Right lobe of liver (tissue), 6 donors: ENCODE results near the gene STPG4. TPM values are rescaled to one million over a fixed set of nuclear protein-coding genes. Genes with fewer than 3 reads are reported as not detected.

ENCODE experiments used
- ATAC-seq, 4 donors: fragments of 200-7000 bp; cut with Tn5 transposase; one replicate each; pipeline ENCODE4 v1.9.1; 2020; ENCODE audit warnings: mild to moderate bottlenecking in 4 of 4, moderate library complexity in 4 of 4
- DNase-seq, 3 donors: peaks; one replicate each; pipeline ENCODE4 v3.0.0-alpha.2; 2020
- H3K27ac ChIP-seq, 3 donors: fragments of 200-600 bp; one replicate each; pipeline ENCODE4 v1.8.0; 2022
- H3K27me3 ChIP-seq, 2 donors: fragments of 200-600 bp; one replicate each; pipeline ENCODE4 v1.8.0; 2022
- H3K36me3 ChIP-seq, 4 donors: fragments of 200-600 bp; sonication (generic) in 1 of 4; one replicate each; pipeline versions ENCODE4 v1.5.1 to v1.8.0; 2017 to 2022; ENCODE audit warnings: control low read depth in 1 of 4
- H3K4me1 ChIP-seq, 4 donors: fragments of 200-600 bp; sonication (generic) in 1 of 4; one replicate each; pipeline versions ENCODE4 v1.5.1 to v1.8.0; 2017 to 2022; ENCODE audit warnings: control low read depth in 1 of 4
- H3K4me3 ChIP-seq, 3 donors: fragments of 200-600 bp; one replicate each; pipeline ENCODE4 v1.8.0; 2022
- H3K9me3 ChIP-seq, 4 donors: fragments of 200-600 bp; sonication (generic) in 1 of 4; one replicate each; pipeline versions ENCODE4 v1.5.1 to v1.8.0; 2017 to 2022; ENCODE audit warnings: control low read depth in 1 of 4
- POLR2A ChIP-seq: fragments of 450-650 bp; IDR thresholded peaks from one replicate; pipeline ENCODE4 v1.6.1; 2017; ENCODE audit warnings: antibody characterized with exemption, mild to moderate bottlenecking
- WGBS: methylation state at CpG from one replicate; pipeline ENCODE4 v1.1.6; 2018; ENCODE audit warnings: low coverage, low lambda C conversion rate; ENCODE audit not compliant: insufficient coverage; ENCODE audit errors: missing lambda C conversion rate; 5-methylcytosine and 5-hydroxymethylcytosine counted together
- intact Hi-C, 2 donors: fragments of 100-400 bp; cut with DNase I; formaldehyde crosslinking; loops; one replicate each; pipeline versions ENCODE4 v1.11.2 to v1.14.1; 2022
- total RNA-seq, 6 experiments: library from RNA; depleted of rRNA in 2 of 6; stranded (reverse); fragments of >200 nt in 2 of 6; fragmentation: NEBNext Ultra II Directional in 3 of 6; extraction: Animal tissue kit (Norgen Biotek cat#: 25700) in 3 of 6; gene quantifications; one replicate each; pipeline versions ENCODE4 v1.1.0 to v1.2.4, GENCODE V29; 2016 to 2023
- TF ChIP-seq, protein P1 (sequence below), 4 donors: fragments of 200-600 bp in 3 of 4; fragments of 450-650 bp in 1 of 4; IDR thresholded peaks; one replicate each; pipeline versions ENCODE4 v1.5.1 to v1.8.0; 2016 to 2022; ENCODE audit warnings: antibody characterized with exemption in 4 of 4, mild to moderate bottlenecking in 2 of 4
- donor health status: DM: no; HTN: yes; CAD: no.
- donor health status: DM: no; HTN: no; CAD: no.
- donor health status: DM: no; HTN: no; CAD: no.
- donor health status: DM: no; HTN: yes; CAD: no.
- donor health status: DM: no; HTN: yes; CAD: no.

Gene STPG4
- total RNA-seq, 6 experiments from 2014 or later: not detected

- H3K4me3 ChIP-seq: no peak overlapping the region
- H3K4me1 ChIP-seq: peaks cover 0 to 15% (median 0%) of the 10 kb centered on the region in 4 donors
- 90% methylated on average over 4 of the region's 4 CpGs for WGBS
- no peaks in the 10 kb centered on the region for H3K27me3 ChIP-seq
- DNase-seq (no peak), ATAC-seq (no peak)
- TF ChIP-seq POLR2A: no peak
- TF ChIP-seq, protein P1, sequence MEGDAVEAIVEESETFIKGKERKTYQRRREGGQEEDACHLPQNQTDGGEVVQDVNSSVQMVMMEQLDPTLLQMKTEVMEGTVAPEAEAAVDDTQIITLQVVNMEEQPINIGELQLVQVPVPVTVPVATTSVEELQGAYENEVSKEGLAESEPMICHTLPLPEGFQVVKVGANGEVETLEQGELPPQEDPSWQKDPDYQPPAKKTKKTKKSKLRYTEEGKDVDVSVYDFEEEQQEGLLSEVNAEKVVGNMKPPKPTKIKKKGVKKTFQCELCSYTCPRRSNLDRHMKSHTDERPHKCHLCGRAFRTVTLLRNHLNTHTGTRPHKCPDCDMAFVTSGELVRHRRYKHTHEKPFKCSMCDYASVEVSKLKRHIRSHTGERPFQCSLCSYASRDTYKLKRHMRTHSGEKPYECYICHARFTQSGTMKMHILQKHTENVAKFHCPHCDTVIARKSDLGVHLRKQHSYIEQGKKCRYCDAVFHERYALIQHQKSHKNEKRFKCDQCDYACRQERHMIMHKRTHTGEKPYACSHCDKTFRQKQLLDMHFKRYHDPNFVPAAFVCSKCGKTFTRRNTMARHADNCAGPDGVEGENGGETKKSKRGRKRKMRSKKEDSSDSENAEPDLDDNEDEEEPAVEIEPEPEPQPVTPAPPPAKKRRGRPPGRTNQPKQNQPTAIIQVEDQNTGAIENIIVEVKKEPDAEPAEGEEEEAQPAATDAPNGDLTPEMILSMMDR (IDR thresholded peaks at IDR 0.05): no peak
- intact Hi-C loops: no loop called here
- peaks cover 0 to 9% (median 0%) of the 10 kb centered on the region in 4 donors for H3K36me3 ChIP-seq
- H3K27ac ChIP-seq: peak overlapping the region in 1 of 3 donors; percentile 55
- no peaks in the 10 kb centered on the region for H3K9me3 ChIP-seq
Measured at GRCh38 chr2:47050762-47051161, 104.3 kb downstream of the STPG4 start.

DNA sequence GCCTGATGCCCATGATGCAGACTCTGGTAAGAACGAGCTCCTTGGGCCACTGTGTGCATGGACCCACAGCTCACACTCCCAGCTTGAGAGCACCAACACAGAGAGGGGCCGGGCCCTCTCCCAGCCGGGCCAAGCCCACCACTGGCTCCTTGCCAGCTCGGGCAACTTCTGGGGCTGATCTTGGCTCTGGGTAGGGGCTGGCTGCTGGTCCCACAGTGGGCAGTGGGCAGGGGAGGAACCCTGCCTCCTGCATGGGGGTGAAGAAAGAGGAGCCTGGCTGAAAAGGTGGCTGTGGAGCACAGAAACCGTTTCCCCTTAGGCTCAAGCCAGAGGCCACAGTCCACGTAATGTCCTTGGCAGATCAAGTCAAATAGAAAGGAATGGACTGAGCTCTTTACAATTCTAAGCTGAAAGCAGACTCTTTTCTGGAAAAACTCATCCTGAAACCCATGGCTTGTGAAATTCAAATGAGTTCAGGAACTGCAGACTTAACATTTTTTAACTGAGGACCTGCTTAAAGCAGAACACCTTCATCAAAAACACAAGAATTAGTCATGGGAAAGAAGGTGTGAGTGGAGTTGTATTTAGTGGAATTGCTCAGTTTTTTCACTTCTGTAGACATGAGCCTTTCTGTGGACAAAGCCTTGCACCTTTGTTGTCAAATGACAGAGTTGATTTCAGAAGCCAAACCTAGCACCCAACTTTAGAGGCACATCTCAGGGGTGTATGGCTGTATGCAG lies 104.9 kb downstream of the STPG4 start:
- Histone ChIP-seq H3K4me1 (peaks cover 0 to 15% (median 0%) of the 10 kb centered on the region in 4 donors), H3K4me3 (no peak overlapping the region), H3K36me3 (peaks cover 0 to 13% (median 0%) of the 10 kb centered on the region in 4 donors), H3K27ac (peak overlapping the region in 1 of 3 donors; percentile 55), H3K9me3 (no peaks in the 10 kb centered on the region), H3K27me3 (no peaks in the 10 kb centered on the region)
- no peak for TF ChIP-seq POLR2A
- TF ChIP-seq, protein P1 (IDR thresholded peaks at IDR 0.05): no peak
- WGBS: 30% methylated on average over 2 of the region's 6 CpGs
- DNase-seq: no peak
- ATAC-seq: peak; percentile 50 to 82 (median 53)
- intact Hi-C loops: no loop called here

- H3K27ac ChIP-seq: no peak overlapping the region
- no peak overlapping the region for H3K4me3 ChIP-seq
- peaks cover 0 to 13% (median 0%) of the 10 kb centered on the region in 4 donors for H3K36me3 ChIP-seq
- no peaks in the 10 kb centered on the region for H3K9me3 ChIP-seq
- H3K27me3 ChIP-seq: no peaks in the 10 kb centered on the region
- TF ChIP-seq, protein P1 (IDR thresholded peaks at IDR 0.05): no peak
- TF ChIP-seq POLR2A: no peak
- ATAC-seq (peak in 3 of 4 donors; percentile 5 to 11 (median 9)), DNase-seq (no peak)
- intact Hi-C loops: no loop called here
- H3K4me1 ChIP-seq: peaks cover 0 to 15% (median 0%) of the 10 kb centered on the region in 4 donors
- no CpG with 5 or more reads among the region's 3 CpGs for WGBS
Measured at GRCh38 chr2:47049502-47049901, 105.6 kb downstream of the STPG4 start.

- TF ChIP-seq POLR2A: no peak
- TF ChIP-seq, protein P1 (IDR thresholded peaks at IDR 0.05): no peak
- Histone ChIP-seq H3K36me3 (peaks cover 0 to 13% (median 0%) of the 10 kb centered on the region in 4 donors), H3K4me3 (no peak overlapping the region), H3K27me3 (no peaks in the 10 kb centered on the region), H3K4me1 (peaks cover 0 to 15% (median 0%) of the 10 kb centered on the region in 4 donors), H3K27ac (no peak overlapping the region), H3K9me3 (no peaks in the 10 kb centered on the region)
- DNase-seq: no peak
- intact Hi-C loops: no loop called here
- ATAC-seq: no peak
- WGBS: 45% methylated on average over 3 of the region's 8 CpGs
Measured at GRCh38 chr2:47048801-47049480, 106.2 kb downstream of the STPG4 start.
